Urinary bladder (tissue), 4 donors: ENCODE data around the gene DNAH1. TPM values are rescaled to one million over a fixed set of nuclear protein-coding genes. Genes with fewer than 3 reads are reported as not detected.

Experiments used
- DNase-seq: peaks from one replicate; pipeline ENCODE4 v3.0.0-alpha.2; 2015; ENCODE audit errors: extremely low spot score
- H3K27ac ChIP-seq: one replicate; pipeline ENCODE4 v1.5.1; 2013; ENCODE audit warnings: low read depth, mild to moderate bottlenecking, moderate library complexity
- H3K36me3 ChIP-seq: one replicate; pipeline ENCODE4 v1.6.1; 2013; ENCODE audit warnings: mild to moderate bottlenecking, moderate library complexity; ENCODE audit not compliant: insufficient read depth
- H3K4me1 ChIP-seq: one replicate; pipeline ENCODE4 v1.6.1; 2013; ENCODE audit warnings: mild to moderate bottlenecking, moderate library complexity; ENCODE audit not compliant: insufficient read depth
- H3K4me3 ChIP-seq: one replicate; pipeline ENCODE4 v1.5.1; 2013; ENCODE audit warnings: low read depth, low read length
- whole genome bisulfite sequencing: extraction: QIAGEN DNeasy Blood & Tissue Kit; methylation state at CpG from one replicate; pipeline ENCODE4 v1.1.7; 2013; 5-methylcytosine and 5-hydroxymethylcytosine counted together
- polyA plus RNA-seq: library from polyadenylated mRNA; stranded (reverse); fragments of 200-250 nt; gene quantifications from one replicate; pipeline ENCODE4 v1.2.3, GENCODE V29; 2013
- total RNA-seq: library from RNA; depleted of rRNA; stranded (reverse); fragments of >200 nt; gene quantifications from one replicate; pipeline ENCODE4 v1.2.3, GENCODE V29; 2014
- donor health status: healthy with polysubstance abuse.
- donor health status: healthy.

The DNAH1 gene
- total and polyA plus RNA-seq, 2 donors: 2.2 to 3.5 TPM

- H3K27ac ChIP-seq: no peak overlapping the region
- no peaks in the 10 kb centered on the region for H3K4me1 ChIP-seq
- DNase-seq: no peak
- peaks cover 5% of the 10 kb centered on the region for H3K36me3 ChIP-seq
- H3K4me3 ChIP-seq: no peak overlapping the region
- 92% methylated on average over 16 of the region's 16 CpGs for WGBS
These were observed 86.0 kb downstream of the DNAH1 start for GRCh38 chr3:52402101-52402521.

GRCh38 chr3:52402706-52403270, 86.7 kb downstream of the DNAH1 start:
- no peak for DNase-seq
- Histone ChIP-seq H3K36me3 (peaks cover 5% of the 10 kb centered on the region), H3K4me3 (no peak overlapping the region), H3K4me1 (no peaks in the 10 kb centered on the region), H3K27ac (no peak overlapping the region)
- 94% methylated on average over 11 of the region's 11 CpGs for WGBS

- peaks cover 5% of the 10 kb centered on the region for H3K36me3 ChIP-seq
- 94% methylated on average over 19 of the region's 19 CpGs for WGBS
These were observed 87.2 kb downstream of the DNAH1 start for GRCh38 chr3:52403271-52403841.

GRCh38 chr3:52403955-52404354, 87.8 kb downstream of the DNAH1 start:
- no peak for DNase-seq
- Histone ChIP-seq H3K36me3 (peaks cover 5% of the 10 kb centered on the region), H3K27ac (no peak overlapping the region), H3K4me3 (no peak overlapping the region), H3K4me1 (no peaks in the 10 kb centered on the region)
- 89% methylated on average over 3 of the region's 3 CpGs for WGBS

More at GRCh38 chr3:52403271-52403841, 87.2 kb downstream of the DNAH1 start:
- DNase-seq: no peak
- no peaks in the 10 kb centered on the region for H3K4me1 ChIP-seq
- no peak overlapping the region for H3K27ac ChIP-seq
- no peak overlapping the region for H3K4me3 ChIP-seq

GRCh38 chr3:52404391-52404790, 88.3 kb downstream of the DNAH1 start:
- no peak overlapping the region for H3K27ac ChIP-seq
- no peak for DNase-seq
- H3K4me1 ChIP-seq: no peaks in the 10 kb centered on the region
- WGBS: 91% methylated on average over 10 of the region's 10 CpGs
- H3K36me3 ChIP-seq: peaks cover 5% of the 10 kb centered on the region
- H3K4me3 ChIP-seq: no peak overlapping the region

- Histone ChIP-seq H3K36me3 (peaks cover 5% of the 10 kb centered on the region), H3K4me1 (no peaks in the 10 kb centered on the region), H3K4me3 (no peak overlapping the region), H3K27ac (no peak overlapping the region)
- WGBS: 93% methylated on average over 6 of the region's 6 CpGs
- no peak for DNase-seq
These were observed 88.9 kb downstream of the DNAH1 start for GRCh38 chr3:52405066-52405465.

GRCh38 chr3:52405601-52406110, 89.5 kb downstream of the DNAH1 start:
- WGBS: 88% methylated on average over 4 of the region's 4 CpGs
- H3K4me3 ChIP-seq: no peak overlapping the region
- H3K36me3 ChIP-seq: peaks cover 5% of the 10 kb centered on the region
- H3K27ac ChIP-seq: no peak overlapping the region
- H3K4me1 ChIP-seq: no peaks in the 10 kb centered on the region
- DNase-seq: no peak

- no peaks in the 10 kb centered on the region for H3K4me1 ChIP-seq
- no peak overlapping the region for H3K4me3 ChIP-seq
- peak overlapping the region; percentile 58 for H3K27ac ChIP-seq
- no peak for DNase-seq
- peaks cover 5% of the 10 kb centered on the region for H3K36me3 ChIP-seq
- WGBS: 87% methylated on average over 11 of the region's 11 CpGs
These were observed 90.1 kb downstream of the DNAH1 start for GRCh38 chr3:52406231-52406661.

- Histone ChIP-seq H3K4me3 (no peak overlapping the region), H3K27ac (peak overlapping the region; percentile 58), H3K36me3 (peaks cover 5% of the 10 kb centered on the region), H3K4me1 (peaks cover 3% of the 10 kb centered on the region)
- WGBS: 94% methylated on average over 20 of the region's 20 CpGs
- no peak for DNase-seq
These were observed 90.8 kb downstream of the DNAH1 start for GRCh38 chr3:52406791-52407510.

- peaks cover 5% of the 10 kb centered on the region for H3K36me3 ChIP-seq
- H3K4me1 ChIP-seq: peaks cover 3% of the 10 kb centered on the region
- DNase-seq: no peak
- 95% methylated on average over 3 of the region's 3 CpGs for WGBS
- H3K4me3 ChIP-seq: no peak overlapping the region
- H3K27ac ChIP-seq: no peak overlapping the region
These were observed 91.7 kb downstream of the DNAH1 start for GRCh38 chr3:52407779-52408178.

- H3K36me3 ChIP-seq: no peaks in the 10 kb centered on the region
- H3K27ac ChIP-seq: no peak overlapping the region
- H3K4me3 ChIP-seq: no peak overlapping the region
- DNase-seq: no peak
- H3K4me1 ChIP-seq: peaks cover 3% of the 10 kb centered on the region
- WGBS: 91% methylated on average over 8 of the region's 8 CpGs
These were observed 92.3 kb downstream of the DNAH1 start for GRCh38 chr3:52408466-52408865.

- H3K27ac ChIP-seq: no peak overlapping the region
- H3K36me3 ChIP-seq: no peaks in the 10 kb centered on the region
- DNase-seq: no peak
- 87% methylated on average over 3 of the region's 3 CpGs for WGBS
- H3K4me1 ChIP-seq: peaks cover 3% of the 10 kb centered on the region
- no peak overlapping the region for H3K4me3 ChIP-seq
These were observed 99.7 kb downstream of the DNAH1 start for GRCh38 chr3:52415800-52416199.

GRCh38 chr3:52420388-52420787, 104.3 kb downstream of the DNAH1 start:
- Histone ChIP-seq H3K4me1 (no peaks in the 10 kb centered on the region), H3K36me3 (no peaks in the 10 kb centered on the region), H3K4me3 (no peak overlapping the region), H3K27ac (no peak overlapping the region)
- 68% methylated on average over 2 of the region's 2 CpGs for WGBS
- no peak for DNase-seq

- no peak for DNase-seq
- Histone ChIP-seq H3K36me3 (no peaks in the 10 kb centered on the region), H3K27ac (no peak overlapping the region), H3K4me3 (no peak overlapping the region), H3K4me1 (no peaks in the 10 kb centered on the region)
- 89% methylated on average over 3 of the region's 3 CpGs for WGBS
These were observed 106.5 kb downstream of the DNAH1 start for GRCh38 chr3:52422669-52423068.
